ENCODE data around the gene ZNF507. TPM values are rescaled to one million over a fixed set of nuclear protein-coding genes. Genes with fewer than 3 reads are reported as not detected.

The ZNF507 gene
- total and polyA plus RNA-seq, 9 of the 15 experiments (the other 6 are each of a cell fraction or from before 2014, with no cell fraction given) = 2.9 to 25.0 (median 10.4) TPM

GRCh38 chr19:32405431-32406160, 60.2 kb downstream of the ZNF507 start, which contains the start of gene DPY19L3 (continued):
- TF ChIP-seq PHF8 (IDR thresholded peaks at IDR 0.05; ENCODE audit: borderline replicate concordance, low read length) (peak; percentile 90; the same call in 1 of the 2 replicates), ELK1 (CRISPR knock-in tag; IDR thresholded peaks at IDR 0.05) (no peak), ZBTB40 (IDR thresholded peaks at IDR 0.05) (peak; percentile 97), ZBTB40 (CRISPR knock-in tag; IDR thresholded peaks at IDR 0.05) (no peak), SMAD4 (CRISPR knock-in tag; conservative IDR thresholded peaks at IDR 0.05) (peak; percentile 81), CHD2 (IDR thresholded peaks at IDR 0.05; ENCODE audit: low read depth, low read length) (peak; percentile 58), NFIC (IDR thresholded peaks at IDR 0.05) (peak; percentile 42; the same call in 1 of the 2 replicates), NCOA2 (IDR thresholded peaks at IDR 0.05; ENCODE audit: partially characterized antibody in 2 of 2) (no peak), HNRNPL (IDR thresholded peaks at IDR 0.05; ENCODE audit: low read depth, low read length) (0 out of 2 replicates have a peak, but pooled peaks have one; percentile 17), NEUROD1 (IDR thresholded peaks at IDR 0.05; ENCODE audit: borderline replicate concordance, low read depth, low read length, partially characterized antibody) (peak; percentile 73), SMAD1 (IDR thresholded peaks at IDR 0.05; ENCODE audit: low read depth, low read length, partially characterized antibody) (no peak), TAF1 (IDR thresholded peaks at IDR 0.05; ENCODE audit: control insufficient read depth, extremely low read depth, insufficient read depth, low read length, severe bottlenecking) (peak; percentile 98), POLR2AphosphoS5 (IDR thresholded peaks at IDR 0.05; ENCODE audit: control insufficient read depth, insufficient read depth, low read depth, low read length) (peak; percentile 96)
